NOMO-1 treated with DMSO at 0.1 percent for 48 hours (cell line): Measurements from ENCODE around the gene TAF13.

ENCODE experiments used
- DNase-seq: peaks from one replicate; lab custom pipeline; 2025; ENCODE audit not compliant: unreplicated experiment; lab: John Stamatoyannopoulos, UW

The TAF13 gene, protein sequence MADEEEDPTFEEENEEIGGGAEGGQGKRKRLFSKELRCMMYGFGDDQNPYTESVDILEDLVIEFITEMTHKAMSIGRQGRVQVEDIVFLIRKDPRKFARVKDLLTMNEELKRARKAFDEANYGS

DNA sequence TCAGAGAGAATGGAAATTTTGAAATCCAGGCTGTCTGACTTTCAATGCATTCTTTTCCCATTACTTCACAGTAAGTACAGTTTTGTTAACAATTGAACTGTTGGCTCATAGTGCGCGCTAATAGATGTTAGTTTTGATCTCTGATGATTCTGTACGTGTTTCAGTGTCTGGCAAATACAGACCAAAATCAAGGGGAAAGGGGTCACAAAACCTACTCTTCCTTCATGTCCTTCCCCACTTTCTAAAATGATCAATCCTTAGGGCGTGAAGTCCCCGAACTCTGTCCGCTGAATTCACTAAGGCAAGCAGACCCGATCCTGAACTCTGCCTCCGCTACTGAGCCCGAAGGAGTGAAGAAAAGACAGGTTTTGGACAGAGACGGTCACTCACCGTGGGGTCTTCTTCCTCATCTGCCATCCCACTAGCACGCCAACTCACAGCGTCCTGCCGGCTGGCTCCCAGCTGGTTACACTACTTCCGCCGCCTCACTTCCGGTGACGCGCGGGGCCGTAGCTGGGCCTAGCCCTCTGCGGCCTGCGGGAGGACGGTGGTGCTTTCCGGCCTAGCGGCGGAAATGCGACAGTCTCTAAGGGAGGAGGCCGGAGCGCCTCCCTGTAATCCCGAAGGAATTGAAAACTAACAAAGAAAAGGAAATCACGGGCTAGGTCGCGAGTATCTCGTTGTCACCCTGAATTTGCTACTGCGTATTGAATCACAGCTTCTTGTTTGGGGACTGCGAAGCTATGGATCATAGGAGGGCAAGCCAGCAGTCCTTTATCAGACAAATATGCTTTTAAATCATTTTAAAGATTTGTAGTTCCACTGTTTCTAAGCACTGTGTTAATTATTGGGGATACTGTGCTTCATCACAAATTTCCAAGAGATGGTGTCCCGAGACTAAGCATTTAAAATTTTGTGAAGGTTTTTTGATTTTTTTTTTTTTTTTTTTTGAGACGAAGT, at the start of gene TAF13:
TSS of gene TAF13 (minus strand) at position 473 of the 960 bp plus-strand sequence. CDS start at position 417, 56 bp downstream.
- DNase-seq = peak; percentile 86

DNA sequence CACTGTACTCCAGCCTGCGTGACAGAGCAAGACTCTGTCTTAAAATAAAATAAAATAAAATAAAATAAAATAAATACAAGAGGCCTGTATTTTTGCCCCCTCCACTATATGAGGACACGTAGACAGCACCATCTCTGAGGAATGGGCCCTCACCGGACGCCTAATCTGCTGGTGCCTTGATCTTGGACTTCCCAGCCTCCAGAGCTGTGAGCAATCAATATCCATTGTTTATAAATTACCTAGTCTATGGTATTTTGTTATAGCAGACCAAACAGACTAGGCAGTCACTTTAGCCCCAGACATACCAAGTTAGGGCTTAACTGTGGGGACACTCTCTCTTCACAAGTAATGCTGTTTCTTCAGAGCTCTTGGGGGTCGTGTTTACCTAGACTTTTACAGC, 44.6 kb upstream of the TAF13 start:
- no peak for DNase-seq

DNA sequence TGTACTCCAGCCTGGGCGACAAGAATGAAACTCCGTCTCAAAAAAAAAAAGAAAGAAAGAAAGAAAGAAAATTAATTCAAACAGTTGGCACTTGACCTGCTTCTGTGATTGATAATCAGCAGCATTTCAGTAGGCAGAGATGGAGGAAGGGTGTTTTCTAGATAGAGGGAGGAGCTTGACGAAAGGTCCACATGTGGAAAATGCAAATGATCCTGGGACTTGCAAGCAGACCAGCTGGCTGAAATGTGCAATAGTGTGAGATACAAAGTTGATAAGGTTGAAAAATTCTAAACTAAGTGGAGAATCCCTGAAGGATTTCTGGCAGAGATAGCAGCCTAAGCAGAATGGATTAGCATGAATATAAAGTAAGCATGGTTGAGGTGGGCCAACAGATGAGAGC, 42.3 kb upstream of the TAF13 start:
- no peak for DNase-seq

DNA sequence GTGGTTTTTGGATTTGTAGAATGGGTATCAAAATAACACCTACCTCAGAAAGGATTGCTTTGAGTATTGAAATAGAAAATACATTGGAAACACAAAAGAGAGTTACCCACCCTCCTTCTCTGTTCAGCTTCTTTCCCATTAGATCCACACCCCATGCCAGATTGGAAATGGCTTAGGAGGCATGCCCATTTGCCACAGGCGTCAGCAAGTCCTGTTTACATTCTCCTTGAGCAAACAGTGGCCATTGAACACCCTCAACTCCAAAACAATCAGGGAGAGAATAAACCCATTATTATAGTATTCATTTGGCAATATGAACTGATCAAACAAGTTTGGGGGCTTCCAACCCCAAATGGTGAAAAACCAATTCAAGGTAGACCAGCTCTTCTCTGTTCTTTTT, 40.5 kb upstream of the TAF13 start:
- DNase-seq = no peak

DNA sequence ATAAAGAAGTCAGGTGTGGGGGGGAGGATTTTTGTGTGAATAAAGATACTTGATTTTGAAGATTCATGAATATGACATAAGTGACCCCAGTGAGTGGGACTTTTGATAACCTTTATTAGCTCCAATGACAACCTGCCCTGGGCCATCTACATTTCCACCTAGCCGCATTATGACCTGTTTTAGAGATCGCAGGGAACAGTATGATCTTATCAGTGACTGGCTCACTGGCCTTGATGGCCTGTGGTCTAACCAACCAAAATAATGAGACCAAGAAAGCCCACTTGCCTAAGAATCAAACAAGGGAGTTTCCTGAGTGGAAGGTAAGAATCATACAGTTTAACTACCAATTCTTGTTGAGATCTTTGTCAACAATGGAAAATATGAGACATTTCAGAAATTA, 39.9 kb upstream of the TAF13 start:
- DNase-seq = no peak

DNA sequence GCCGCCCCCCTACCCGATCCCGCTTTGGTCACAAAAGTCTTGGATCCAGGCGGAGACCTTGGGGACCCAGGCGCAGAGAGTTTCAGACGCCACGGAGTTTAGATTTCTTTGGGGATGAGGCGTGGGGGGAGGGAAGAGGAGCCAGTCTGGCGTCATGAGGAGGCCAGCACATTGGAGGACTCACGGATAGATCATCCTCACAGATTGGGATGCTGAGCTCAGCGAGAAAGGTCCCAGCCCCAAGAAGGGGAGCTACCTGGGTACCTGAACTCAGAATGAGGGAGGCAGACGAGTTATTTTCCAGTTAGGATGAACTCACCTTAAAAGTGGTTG, 38.5 kb upstream of the TAF13 start:
- no peak for DNase-seq

DNA sequence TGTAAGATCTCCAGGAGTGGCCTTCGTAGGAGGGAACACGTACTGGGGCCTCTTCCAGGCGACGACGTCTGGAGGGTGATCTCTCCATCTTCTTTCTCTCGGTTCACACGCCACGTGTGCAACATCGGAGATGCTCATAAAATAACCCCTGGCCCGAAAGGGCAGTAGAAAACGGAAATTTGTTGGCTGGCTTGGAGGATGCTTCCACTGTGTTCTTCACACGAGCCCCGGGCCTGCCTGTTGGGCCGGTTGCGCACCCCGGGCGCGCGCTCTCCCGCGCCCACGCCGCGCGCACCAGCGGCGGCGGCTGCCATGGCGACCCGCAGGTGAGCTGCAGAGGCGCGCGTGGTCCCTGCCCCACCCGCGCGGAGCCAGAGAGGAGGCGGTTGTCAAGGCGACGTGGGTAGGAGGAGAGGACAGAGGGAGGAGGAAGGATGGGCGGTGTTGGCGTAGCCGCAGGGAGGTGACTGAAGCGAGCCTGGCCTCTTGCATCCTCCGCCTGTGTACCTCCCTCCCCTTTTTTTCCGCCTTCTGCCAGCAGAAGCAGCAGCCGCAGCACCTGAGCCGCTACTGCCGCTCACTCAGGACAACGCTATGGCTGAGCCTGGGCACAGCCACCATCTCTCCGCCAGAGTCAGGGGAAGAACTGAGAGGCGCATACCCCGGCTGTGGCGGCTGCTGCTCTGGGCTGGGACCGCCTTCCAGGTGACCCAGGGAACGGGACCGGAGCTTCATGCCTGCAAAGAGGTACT, 38.0 kb upstream of the TAF13 start, which contains the start of gene ELAPOR1:
TSS of gene ELAPOR1 (plus strand) at position 526 of the 752 bp plus-strand sequence. CDS start at position 595, 69 bp downstream.
- DNase-seq = no peak

DNA sequence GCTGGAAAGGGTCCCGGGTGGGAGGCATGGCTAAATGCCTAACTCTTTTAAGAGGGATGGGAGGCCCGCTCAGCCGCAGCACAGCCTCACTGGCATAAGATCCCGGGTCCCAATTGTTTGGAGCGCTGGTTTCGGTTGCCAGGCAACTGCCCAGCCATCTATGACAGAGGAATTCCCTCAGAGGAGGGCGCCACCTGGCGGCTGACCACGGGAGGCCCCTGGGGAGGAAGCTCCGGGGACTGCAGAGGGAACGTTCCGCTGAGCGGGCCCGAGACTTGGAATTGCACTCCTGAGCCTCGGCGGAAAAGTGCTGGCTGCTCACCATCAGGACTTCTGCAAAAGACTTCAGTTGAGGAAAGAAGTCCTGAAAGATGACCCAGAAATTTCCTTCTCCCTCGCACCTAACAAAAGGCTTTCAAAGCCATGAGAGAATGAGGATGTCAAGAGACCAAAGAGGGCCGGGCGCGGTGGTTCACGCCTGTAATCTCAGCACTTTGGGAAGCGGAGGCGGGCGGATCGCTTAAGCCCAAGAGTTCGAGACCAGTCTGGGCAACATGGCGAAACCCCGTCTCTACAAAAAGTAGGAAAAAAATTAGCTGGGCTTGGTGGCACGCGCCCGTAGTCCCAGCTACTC, 37.0 kb upstream of the TAF13 start:
- peak; percentile 70 for DNase-seq

DNA sequence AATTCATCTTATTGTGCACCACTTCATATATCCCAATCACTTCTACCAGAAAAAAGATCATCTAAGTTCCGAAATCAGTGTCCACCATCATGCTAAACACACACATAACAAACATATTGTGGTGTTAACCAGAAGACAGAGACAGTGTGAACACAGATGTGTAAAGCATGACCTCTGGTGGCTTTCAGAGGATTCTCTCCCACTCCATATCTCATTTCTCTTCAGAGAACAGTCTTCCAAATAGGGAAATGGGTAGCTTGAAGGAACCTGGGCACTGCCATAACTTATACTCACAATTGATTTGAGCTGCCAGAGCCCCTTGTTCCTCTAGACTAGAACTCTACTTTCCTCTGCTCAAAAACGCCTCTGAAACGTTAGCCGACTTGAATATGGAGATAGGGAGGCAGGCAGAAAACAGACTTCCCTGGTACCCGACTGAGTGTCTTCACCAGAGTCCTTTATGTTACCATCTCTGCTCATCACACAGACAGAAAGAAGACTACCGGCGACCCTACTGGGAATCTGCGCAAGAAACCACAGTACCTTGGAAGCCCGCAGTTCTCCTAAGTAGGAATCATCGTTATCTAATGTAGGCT, 36.4 kb upstream of the TAF13 start:
- DNase-seq = peak; percentile 76

DNA sequence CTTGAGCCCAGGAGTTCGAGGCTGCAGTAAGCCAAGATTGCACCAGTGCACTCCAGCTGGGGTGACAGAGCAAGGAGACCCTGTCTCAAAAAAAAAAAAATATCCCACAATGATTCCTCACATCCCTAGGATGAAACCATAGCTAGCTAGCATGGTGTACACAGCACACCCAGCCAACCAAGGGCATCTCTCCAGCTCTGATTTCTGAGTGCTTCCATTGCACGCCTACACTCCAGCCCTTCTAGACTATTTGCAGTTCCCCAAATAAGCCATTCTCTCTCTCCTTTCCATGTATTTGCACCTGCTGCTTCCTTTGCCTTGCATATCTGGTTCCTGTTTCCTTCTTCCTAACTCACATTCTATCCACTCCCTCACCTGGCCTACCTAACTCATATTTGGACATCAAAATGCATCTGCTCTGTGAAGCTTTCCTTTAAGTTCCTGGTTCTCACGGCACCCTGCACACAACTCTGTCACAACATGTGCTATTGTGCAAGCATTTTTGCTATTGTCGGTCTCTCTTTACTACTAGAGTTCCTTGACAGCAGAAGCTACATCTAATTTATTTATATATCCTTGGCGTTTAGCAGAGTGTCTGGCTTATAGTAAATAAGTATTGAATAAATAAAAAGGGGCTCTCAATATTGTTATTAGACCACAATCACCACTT, 35.7 kb upstream of the TAF13 start:
- peak; percentile 77 for DNase-seq

DNA sequence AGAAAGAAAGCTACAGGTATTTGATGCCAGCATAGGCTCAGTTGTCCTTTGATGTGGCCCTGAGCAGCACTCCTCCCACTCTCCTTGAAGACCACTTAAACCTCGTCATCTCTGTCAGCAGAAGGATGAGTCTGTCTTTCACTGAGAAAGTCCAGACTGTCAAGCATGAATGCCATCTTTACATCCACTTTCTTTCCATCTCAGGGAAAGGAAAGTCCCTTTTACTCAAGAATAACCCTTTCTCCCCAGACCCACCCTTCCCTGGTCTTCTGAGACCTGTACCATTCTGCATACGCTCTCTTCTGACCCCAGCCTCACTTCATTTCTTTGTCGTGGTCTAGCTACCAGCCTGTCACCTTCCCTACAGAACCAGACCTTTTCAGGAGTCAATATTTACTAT, 34.1 kb upstream of the TAF13 start:
- DNase-seq = no peak

DNA sequence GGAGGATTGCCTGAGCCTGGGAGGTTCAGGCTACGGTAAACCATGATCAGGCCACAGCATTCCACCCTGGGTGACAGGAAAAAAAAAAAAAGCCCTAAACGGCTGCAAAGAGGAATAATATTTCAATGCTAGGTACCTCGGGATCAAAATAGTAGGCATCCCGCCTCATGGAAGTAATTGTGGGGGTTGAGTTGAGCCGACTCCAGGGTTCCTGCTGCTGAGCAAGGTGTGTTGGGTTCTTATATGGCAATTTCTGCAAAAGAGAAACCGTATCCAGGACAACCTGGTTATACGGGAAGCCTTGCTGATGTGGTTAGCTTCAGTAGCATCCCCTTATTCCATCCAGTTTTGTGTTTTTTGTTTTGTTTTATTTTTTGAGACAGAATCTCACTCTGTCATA, 32.0 kb upstream of the TAF13 start:
- DNase-seq = no peak

DNA sequence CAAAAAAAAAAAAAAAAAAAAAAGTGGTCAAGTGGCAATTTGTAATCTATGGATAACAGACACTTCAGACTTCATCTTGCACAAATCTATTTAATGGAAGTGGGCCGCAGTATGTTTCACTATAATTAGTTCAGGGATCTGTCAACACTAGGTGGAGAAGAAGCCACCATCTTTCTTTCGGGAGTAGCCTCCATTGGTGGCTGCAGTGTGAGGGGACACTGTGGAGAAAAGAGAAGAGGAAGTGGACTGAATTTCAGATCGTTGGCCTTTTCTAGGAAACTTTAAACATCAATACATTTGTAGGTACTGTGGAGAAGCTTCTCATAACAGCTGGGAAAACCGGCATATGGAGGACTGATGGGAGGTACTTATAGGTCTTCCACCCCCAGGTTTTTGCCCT, 30.1 kb upstream of the TAF13 start:
- DNase-seq = peak; percentile 21

DNA sequence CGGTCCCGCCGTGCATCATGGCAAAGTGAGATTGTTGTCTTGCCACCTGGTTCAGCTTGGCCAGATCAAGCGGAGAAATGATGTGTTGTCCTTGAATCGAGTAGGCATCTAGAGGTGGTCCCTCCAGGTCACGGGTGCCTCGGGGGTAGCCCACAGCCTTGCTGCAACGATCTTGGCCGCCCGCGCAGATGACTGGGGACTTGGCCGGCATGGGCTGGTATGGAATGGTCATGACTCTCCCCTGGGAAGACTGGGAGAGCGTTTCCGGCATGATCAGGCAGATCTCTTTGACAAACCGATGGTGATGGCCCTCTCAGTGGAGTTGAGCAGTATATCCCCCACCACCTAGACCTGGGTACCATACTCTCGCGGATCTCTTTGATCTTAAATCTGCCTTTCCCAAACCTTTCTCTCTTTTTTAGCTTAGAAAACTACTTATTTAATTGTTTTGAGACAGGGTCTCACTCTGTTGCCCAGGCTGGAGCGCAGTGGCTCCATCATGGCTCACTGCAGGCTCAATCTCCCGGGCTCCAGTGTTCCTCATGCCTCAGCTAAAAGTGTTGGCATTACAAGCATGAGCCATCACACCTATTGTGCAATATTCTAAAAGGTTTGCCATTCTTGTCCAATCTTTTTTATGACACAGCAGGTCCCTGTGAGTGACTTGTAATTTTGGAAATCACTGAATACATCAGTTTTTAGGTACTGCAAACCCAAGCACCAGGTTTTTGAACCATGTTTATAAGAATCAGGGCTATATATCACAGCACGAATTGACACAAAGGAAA, 28.8 kb upstream of the TAF13 start:
- peak; percentile 13 for DNase-seq

DNA sequence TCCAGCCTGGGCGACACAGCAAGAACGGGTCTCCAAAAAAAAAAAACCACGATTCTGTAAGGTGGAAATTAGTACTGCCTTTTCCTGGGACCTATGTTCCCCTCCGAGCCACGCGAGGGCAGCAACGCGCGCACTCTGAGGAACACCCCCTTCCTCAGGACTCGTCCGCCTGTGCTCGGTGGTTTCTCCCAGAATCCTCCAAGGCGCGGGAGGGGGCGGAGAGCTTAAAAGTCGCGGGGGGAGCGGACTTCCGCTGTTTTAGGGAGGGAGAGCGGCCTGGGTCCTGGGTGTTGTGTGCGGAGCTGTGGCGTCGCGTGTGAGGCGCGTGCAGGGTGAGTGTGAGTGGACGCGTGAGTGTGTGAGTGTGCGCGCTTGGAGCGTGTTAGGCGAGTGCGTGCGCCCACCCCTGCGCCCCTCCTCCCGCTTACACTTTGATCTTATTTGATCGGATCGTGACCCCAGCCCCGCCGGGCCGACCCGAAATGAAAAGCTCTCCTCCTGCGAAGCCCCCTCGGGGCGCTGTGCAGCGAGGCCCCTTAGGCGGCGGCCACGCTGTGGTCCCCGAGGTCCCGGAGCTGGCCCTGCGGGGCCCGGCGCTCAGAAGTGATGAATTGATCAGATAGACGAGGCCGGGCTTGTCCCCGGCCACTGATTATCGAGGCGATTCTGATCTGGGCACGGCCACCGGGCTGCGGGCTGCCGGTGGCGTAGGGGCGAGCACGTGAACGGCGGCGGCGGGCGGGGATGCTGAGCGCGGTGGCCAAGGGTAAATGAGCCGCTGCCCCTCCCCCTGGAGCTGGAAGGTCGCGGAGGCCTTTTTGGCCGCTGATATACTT, 24.4 kb upstream of the TAF13 start:
- peak; percentile 96 for DNase-seq

DNA sequence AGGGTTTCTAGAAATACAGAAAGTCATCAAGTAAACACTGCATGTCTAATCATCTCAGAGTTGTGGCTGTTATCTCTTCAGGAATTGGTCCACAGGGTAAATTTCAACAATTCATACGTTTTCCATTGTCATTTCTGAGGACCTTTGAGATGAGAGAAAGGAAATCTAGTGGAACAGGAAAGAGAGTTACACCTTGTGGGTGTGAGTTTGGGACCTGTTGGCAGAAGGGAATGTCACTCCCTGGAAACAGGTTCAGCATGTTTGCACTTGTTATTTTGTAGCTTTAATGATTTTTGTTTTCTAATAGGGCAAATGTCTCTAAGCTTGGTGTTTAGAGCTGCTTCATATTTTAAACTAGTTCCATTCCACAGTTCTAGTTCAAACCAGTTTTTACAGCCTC, 20.3 kb upstream of the TAF13 start:
- no peak for DNase-seq

DNA sequence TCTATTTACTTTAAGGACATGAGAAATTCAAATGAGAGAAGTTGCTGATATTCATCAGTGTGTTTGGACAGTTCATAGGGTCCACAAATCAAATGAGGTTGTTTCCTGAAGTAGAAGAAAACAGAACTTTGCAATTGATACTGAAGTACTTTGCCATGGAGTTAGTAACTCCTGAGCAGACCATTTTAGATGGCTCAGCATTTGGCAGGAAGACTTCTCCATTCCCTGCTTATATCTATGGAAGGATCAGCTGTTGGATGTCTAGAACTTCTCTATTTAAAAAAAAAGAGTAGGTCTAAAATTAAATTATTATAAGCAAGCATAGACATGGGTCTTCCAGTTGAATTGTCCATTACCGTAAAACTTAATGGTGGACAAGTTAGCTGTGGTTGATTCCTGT, 19.8 kb upstream of the TAF13 start:
- no peak for DNase-seq

DNA sequence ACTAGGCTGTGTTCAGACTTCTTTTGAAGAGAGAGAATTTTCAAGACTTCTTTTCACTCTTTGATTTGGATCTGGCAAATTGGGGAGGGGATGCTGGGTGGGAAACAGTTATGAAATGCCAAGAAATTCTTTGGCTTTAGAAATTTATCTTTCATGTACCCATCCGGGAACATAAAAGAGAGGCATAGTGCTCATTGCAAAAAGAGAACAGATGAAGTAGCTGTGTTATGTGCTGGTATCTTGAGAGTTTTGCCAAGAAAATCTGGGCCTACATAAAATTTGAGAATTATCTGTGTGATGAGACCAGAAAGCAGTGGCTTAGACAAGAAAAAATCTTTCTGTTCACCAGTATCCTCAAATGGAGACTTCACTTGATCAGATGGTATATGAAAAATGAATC, 19.1 kb upstream of the TAF13 start:
- no peak for DNase-seq

DNA sequence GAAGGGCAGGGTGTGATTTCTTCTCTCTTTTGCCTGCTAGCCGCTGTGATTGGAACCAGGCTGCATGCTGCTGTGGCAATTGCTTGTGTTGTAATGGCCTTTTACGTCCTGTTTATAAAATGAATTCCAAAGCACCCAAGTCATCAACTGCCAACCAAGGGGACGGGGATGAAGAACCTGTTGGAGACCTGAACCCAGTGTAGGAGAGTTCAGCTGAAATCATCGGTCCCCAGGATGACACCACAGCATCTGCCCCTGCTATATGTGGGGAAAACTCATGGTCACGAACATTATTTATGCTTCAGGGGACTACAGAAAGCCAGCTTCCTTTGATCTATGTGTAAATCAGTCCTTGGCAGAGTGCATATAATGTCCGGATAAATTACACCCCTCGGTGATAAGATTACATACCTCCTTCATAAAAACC, 18.6 kb upstream of the TAF13 start:
- DNase-seq = no peak
